Measurements from ENCODE around the gene AKT1. TPM values are rescaled to one million over a fixed set of nuclear protein-coding genes. Genes with fewer than 3 reads are reported as not detected.

AKT1 gene
- total RNA-seq, 1 experiment from 2014 or later = 123 TPM

- no peaks in the 10 kb centered on the region for H3K27me3 ChIP-seq (replicated peaks; ENCODE audit: insufficient read depth, low read depth, low read length, poor library complexity)
- no TSS peak for BruUV-seq (replicated peaks)
- TF ChIP-seq CTCF (conservative IDR thresholded peaks at IDR 0.05; ENCODE audit: low read depth, low read length) (peak; percentile 56), EZH2 (IDR thresholded peaks at IDR 0.05; ENCODE audit: borderline replicate concordance, low read depth, low read length, poor library complexity, severe bottlenecking) (no peak)
- H3K4me3 ChIP-seq (ENCODE audit: low read depth, low read length, poor library complexity, severe bottlenecking) = peak overlapping the region; percentile 55
- intact Hi-C loops (cut with micrococcal nuclease; ENCODE audit: unreplicated experiment) = loop anchor here (2.0 kb wide), 1 partner anchor 58 kb away; no protein-coding TSS in a partner anchor
- H3K4me1 ChIP-seq (ENCODE audit: insufficient read depth, low read length, poor library complexity, severe bottlenecking) = peaks cover 7% of the 10 kb centered on the region
- no peaks in the 10 kb centered on the region for H3K9me3 ChIP-seq (ENCODE audit: low read depth, low read length, poor library complexity, severe bottlenecking)
- POLR2A ChIA-PET (ENCODE audit: low non-redundant PET) = no interaction called here
- H3K27ac ChIP-seq (ENCODE audit: low read depth, low read length, poor library complexity, severe bottlenecking) = no peak overlapping the region
- H3K36me3 ChIP-seq (ENCODE audit: insufficient read depth, low read length, poor library complexity, severe bottlenecking) = no peaks in the 10 kb centered on the region
- DNase-seq (ENCODE audit: low spot score) = peak; percentile 90
- CTCF ChIA-PET = interaction anchor here (0.6 to 1.0 kb wide), 4 partner anchors 16 to 375 kb away, joined by 3 to 5 read pairs (median 4); no protein-coding TSS in a partner anchor
These were observed 30.8 kb upstream of the AKT1 start for GRCh38 chr14:104826189-104826860.

DNA sequence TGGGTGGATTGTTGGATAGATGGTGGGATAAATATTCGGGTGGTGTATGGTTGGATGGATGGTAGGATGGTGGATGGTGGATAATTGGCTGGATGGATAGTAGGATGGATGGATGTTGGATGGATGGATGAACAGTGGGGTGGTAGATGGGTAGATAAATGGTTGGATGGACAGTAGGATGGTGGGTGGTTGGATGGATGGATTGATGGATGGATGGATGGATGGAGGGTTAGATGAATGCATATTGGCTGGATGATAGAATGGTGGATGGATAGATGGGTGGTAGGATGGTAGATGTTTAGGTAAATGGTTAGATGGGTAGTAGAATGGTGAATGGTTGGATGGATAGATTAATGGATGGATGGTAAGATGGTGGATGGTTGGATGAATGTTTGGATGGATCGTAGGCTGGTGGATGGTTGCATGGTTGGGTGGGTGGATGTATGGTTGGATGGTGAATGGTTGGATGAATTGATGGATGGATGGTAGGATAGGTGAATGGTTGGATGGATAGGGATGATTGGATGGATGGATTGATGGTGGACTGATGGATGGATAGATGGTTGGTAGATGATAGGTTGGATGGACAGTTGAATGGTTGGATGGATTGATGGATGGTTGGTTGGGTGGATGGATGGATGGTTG is 28.9 kb upstream of the AKT1 start:
- Histone ChIP-seq H3K27ac (ENCODE audit: low read depth, low read length, poor library complexity, severe bottlenecking) (no peak overlapping the region), H3K4me1 (ENCODE audit: insufficient read depth, low read length, poor library complexity, severe bottlenecking) (peaks cover 7% of the 10 kb centered on the region), H3K36me3 (ENCODE audit: insufficient read depth, low read length, poor library complexity, severe bottlenecking) (no peaks in the 10 kb centered on the region), H3K27me3 (replicated peaks; ENCODE audit: insufficient read depth, low read depth, low read length, poor library complexity) (no peaks in the 10 kb centered on the region), H3K4me3 (ENCODE audit: low read depth, low read length, poor library complexity, severe bottlenecking) (no peak overlapping the region), H3K9me3 (ENCODE audit: low read depth, low read length, poor library complexity, severe bottlenecking) (no peaks in the 10 kb centered on the region)
- ChIA-PET POLR2A (ENCODE audit: low non-redundant PET) (no interaction called here), CTCF (no interaction called here)
- BruUV-seq (replicated peaks) = no TSS peak
- TF ChIP-seq EZH2 (IDR thresholded peaks at IDR 0.05; ENCODE audit: borderline replicate concordance, low read depth, low read length, poor library complexity, severe bottlenecking) (no peak), CTCF (conservative IDR thresholded peaks at IDR 0.05; ENCODE audit: low read depth, low read length) (no peak)
- intact Hi-C loops (cut with micrococcal nuclease; ENCODE audit: unreplicated experiment) = no loop called here
- no peak for DNase-seq (ENCODE audit: low spot score)

DNA sequence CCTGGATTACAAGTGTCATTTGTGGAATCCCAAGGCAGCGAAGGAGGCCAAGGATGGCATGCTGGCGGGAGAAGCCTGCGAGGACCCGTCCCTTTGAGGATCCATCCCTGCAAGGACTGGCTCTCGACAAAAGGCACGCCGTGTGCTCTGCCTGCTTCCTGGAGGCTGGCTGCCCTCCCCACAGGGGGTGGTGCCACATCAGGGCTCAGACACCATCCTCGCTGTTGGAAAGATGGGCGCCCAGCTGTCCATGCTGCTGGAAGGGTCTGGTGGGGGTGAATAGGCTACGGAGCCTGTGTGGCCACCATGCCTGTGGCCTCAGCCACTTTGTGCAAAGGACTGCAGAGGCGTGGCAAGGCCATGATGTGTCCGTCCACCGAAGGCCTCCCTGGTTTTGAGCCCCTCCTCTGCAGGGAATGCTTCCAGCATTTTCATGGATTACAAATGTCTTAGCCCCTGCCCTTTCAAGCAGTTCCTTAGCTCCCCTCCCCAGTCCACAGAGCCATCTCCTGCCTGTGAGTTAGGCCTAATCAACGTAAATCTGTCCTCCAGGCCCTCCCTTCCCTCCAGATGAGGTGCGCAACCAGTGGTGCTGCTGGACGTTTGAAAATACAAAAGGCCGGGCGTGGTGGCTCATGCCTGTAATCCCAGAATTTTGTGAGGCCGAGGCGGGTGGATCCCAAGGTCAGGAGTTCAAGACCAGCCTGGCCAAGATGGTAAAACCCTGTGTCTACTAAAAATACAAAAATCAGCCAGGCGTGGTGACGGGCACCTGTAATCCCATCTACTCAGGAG is 27.5 kb upstream of the AKT1 start:
- DNase-seq (ENCODE audit: low spot score) = no peak

More for the DNA sequence above, 27.5 kb upstream of the AKT1 start:
- Histone ChIP-seq H3K4me3 (ENCODE audit: low read depth, low read length, poor library complexity, severe bottlenecking) (no peak overlapping the region), H3K36me3 (ENCODE audit: insufficient read depth, low read length, poor library complexity, severe bottlenecking) (no peaks in the 10 kb centered on the region), H3K9me3 (ENCODE audit: low read depth, low read length, poor library complexity, severe bottlenecking) (no peaks in the 10 kb centered on the region), H3K4me1 (ENCODE audit: insufficient read depth, low read length, poor library complexity, severe bottlenecking) (peaks cover 7% of the 10 kb centered on the region), H3K27me3 (replicated peaks; ENCODE audit: insufficient read depth, low read depth, low read length, poor library complexity) (no peaks in the 10 kb centered on the region), H3K27ac (ENCODE audit: low read depth, low read length, poor library complexity, severe bottlenecking) (no peak overlapping the region)
- intact Hi-C loops (cut with micrococcal nuclease; ENCODE audit: unreplicated experiment) = no loop called here
- POLR2A ChIA-PET (ENCODE audit: low non-redundant PET) = no interaction called here
- CTCF ChIA-PET = no interaction called here
- BruUV-seq (replicated peaks) = no TSS peak
- no peak for TF ChIP-seq EZH2 (IDR thresholded peaks at IDR 0.05; ENCODE audit: borderline replicate concordance, low read depth, low read length, poor library complexity, severe bottlenecking)
- no peak for TF ChIP-seq CTCF (conservative IDR thresholded peaks at IDR 0.05; ENCODE audit: low read depth, low read length)
